Measurements from ENCODE around the gene ZNF407.

ZNF407 gene

GRCh38 chr18:75029481-75029880, 431.8 kb downstream of the ZNF407 start:
- DNase-seq, result peak; percentile 61

GRCh38 chr18:75031717-75032317, 434.1 kb downstream of the ZNF407 start:
- no peak for DNase-seq

GRCh38 chr18:75033516-75033915, 435.8 kb downstream of the ZNF407 start:
- no peak for DNase-seq

GRCh38 chr18:75034937-75035336, 437.3 kb downstream of the ZNF407 start:
- no peak for DNase-seq

- DNase-seq, result no peak
These were observed 438.3 kb downstream of the ZNF407 start for GRCh38 chr18:75035928-75036327.

- DNase-seq, result no peak
These were observed 439.4 kb downstream of the ZNF407 start for GRCh38 chr18:75036917-75037688.

- DNase-seq, result no peak
These were observed 440.0 kb downstream of the ZNF407 start for GRCh38 chr18:75037689-75037955.

- DNase-seq, result no peak
These were observed 443.9 kb downstream of the ZNF407 start for GRCh38 chr18:75041586-75041985.

- no peak for DNase-seq
These were observed 445.8 kb downstream of the ZNF407 start for GRCh38 chr18:75043478-75043877.

- no peak for DNase-seq
These were observed 446.6 kb downstream of the ZNF407 start for GRCh38 chr18:75044296-75044695.

- no peak for DNase-seq
These were observed 447.1 kb downstream of the ZNF407 start for GRCh38 chr18:75044791-75045190.

- no peak for DNase-seq
These were observed 447.6 kb downstream of the ZNF407 start for GRCh38 chr18:75045272-75045671.

GRCh38 chr18:75047240-75047961, 449.7 kb downstream of the ZNF407 start:
- no peak for DNase-seq

GRCh38 chr18:75048776-75049454, 451.2 kb downstream of the ZNF407 start:
- no peak for DNase-seq

- DNase-seq, result no peak
These were observed 451.8 kb downstream of the ZNF407 start for GRCh38 chr18:75049455-75049789.

GRCh38 chr18:75051757-75052156, 454.1 kb downstream of the ZNF407 start:
- DNase-seq, result no peak

GRCh38 chr18:75052475-75052874, 454.8 kb downstream of the ZNF407 start:
- no peak for DNase-seq

GRCh38 chr18:75053028-75053629, 455.5 kb downstream of the ZNF407 start:
- no peak for DNase-seq

GRCh38 chr18:75054046-75054445, 456.4 kb downstream of the ZNF407 start:
- DNase-seq, result no peak

GRCh38 chr18:75054611-75055010, 456.9 kb downstream of the ZNF407 start:
- DNase-seq, result no peak

- no peak for DNase-seq
These were observed 459.7 kb downstream of the ZNF407 start for GRCh38 chr18:75057169-75057960.

GRCh38 chr18:75060185-75060584, 462.5 kb downstream of the ZNF407 start:
- DNase-seq, result no peak

Data from CD4-positive, alpha-beta T cell treated with Interleukin-6 for 4 hours (primary cell).